Neural cell (in vitro differentiated cells): ENCODE results near the gene TSHR. TPM values are rescaled to one million over a fixed set of nuclear protein-coding genes. Genes with fewer than 3 reads are reported as not detected.
A peak's percentile ranks its signal among the peaks of the same experiment; 100 is the strongest.

Experiments
- H2AFZ ChIP-seq: fragments of 200-600, 300-800 bp; sonication (generic), shearing (Covaris generic); 2 replicates; pipeline ENCODE4 v1.6.0; 2014; ENCODE audit warnings: low read depth, mild to moderate bottlenecking, antibody characterized with exemption, low read length, moderate library complexity
- H3F3A ChIP-seq: fragments of 200-600 bp; shearing (Covaris generic); 2 replicates; pipeline ENCODE4 v1.6.1; 2016; ENCODE audit warnings: mild to moderate bottlenecking, moderate library complexity, mixed read lengths, antibody characterized with exemption, low read length; ENCODE audit not compliant: insufficient read depth, poor library complexity, severe bottlenecking
- H3K27ac ChIP-seq: fragments of 200-600, 300-800 bp; sonication (generic), shearing (Covaris generic); 2 replicates; pipeline ENCODE4 v1.5.1; 2014; ENCODE audit warnings: mild to moderate bottlenecking, low read length, moderate library complexity
- H3K27me3 ChIP-seq: fragments of 300-800, 200-600 bp; sonication (generic), shearing (Covaris generic); 2 replicates; pipeline ENCODE4 v1.6.0; 2014; ENCODE audit warnings: mild to moderate bottlenecking, low read depth, low read length, moderate library complexity; ENCODE audit not compliant: insufficient read depth
- H3K36me3 ChIP-seq: fragments of 300-800, 200-600 bp; sonication (generic), shearing (Covaris generic); 2 replicates; pipeline ENCODE4 v1.5.1; 2014; ENCODE audit warnings: mild to moderate bottlenecking, antibody characterized with exemption, low read length, moderate library complexity; ENCODE audit not compliant: insufficient read depth
- H3K4me2 ChIP-seq: fragments of 300-800, 200-600 bp; sonication (generic), shearing (Covaris generic); 2 replicates; pipeline ENCODE4 v1.6.0; 2014; ENCODE audit warnings: mild to moderate bottlenecking, low read length
- H3K4me3 ChIP-seq: fragments of 300-800, 200-600 bp; sonication (generic), shearing (Covaris generic); 2 replicates; pipeline ENCODE4 v1.5.1; 2014; ENCODE audit warnings: mild to moderate bottlenecking, low read length, moderate library complexity
- H3K79me2 ChIP-seq: fragments of 200-600 bp; shearing (Covaris generic); replicated peaks from 2 replicates; pipeline ENCODE4 v1.6.0; 2014; ENCODE audit warnings: mild to moderate bottlenecking, low read length, moderate library complexity; ENCODE audit not compliant: insufficient read depth
- H3K9ac ChIP-seq: fragments of 300-800, 200-600 bp; sonication (generic), shearing (Covaris generic); 2 replicates; pipeline ENCODE4 v1.6.1; 2016; ENCODE audit warnings: mild to moderate bottlenecking, low read length, mixed read lengths
- H3K9me2 ChIP-seq: fragments of 200-600 bp; shearing (Covaris generic); 2 replicates; pipeline ENCODE4 v1.6.1; 2016; ENCODE audit warnings: mild to moderate bottlenecking, low read length, mixed read lengths; ENCODE audit not compliant: insufficient read depth
- H3K9me3 ChIP-seq: fragments of 200-600, 300-800 bp; sonication (generic), shearing (Covaris generic); 2 replicates; pipeline ENCODE4 v1.6.1; 2016; ENCODE audit warnings: mild to moderate bottlenecking, mixed run types, low read length, moderate library complexity, mixed read lengths
- H4K20me1 ChIP-seq: fragments of 200-600 bp; shearing (Covaris generic); 2 replicates; pipeline ENCODE4 v1.6.1; 2016; ENCODE audit warnings: mild to moderate bottlenecking, mixed run types; ENCODE audit not compliant: insufficient read depth
- EP300 ChIP-seq: fragments of 450-650 bp; conservative IDR thresholded peaks from 2 replicates; pipeline ENCODE4 v1.6.1; 2014; ENCODE audit warnings: antibody characterized with exemption, mild to moderate bottlenecking, moderate library complexity; ENCODE audit not compliant: poor library complexity, severe bottlenecking
- EZH2 ChIP-seq: fragments of 200-600, 300-800 bp; shearing (Covaris generic), sonication (generic); IDR thresholded peaks from 2 replicates; pipeline ENCODE4 v1.6.1; 2014; ENCODE audit warnings: antibody characterized with exemption, low read length, borderline replicate concordance, mild to moderate bottlenecking; ENCODE audit not compliant: insufficient read depth, poor library complexity, severe bottlenecking
- MXI1 ChIP-seq: fragments of 450-650 bp; conservative IDR thresholded peaks from 2 replicates; pipeline ENCODE4 v1.6.1; 2014; ENCODE audit warnings: antibody characterized with exemption, mild to moderate bottlenecking; ENCODE audit not compliant: poor library complexity, severe bottlenecking
- POLR2AphosphoS5 ChIP-seq: IDR thresholded peaks from 2 replicates; pipeline ENCODE4 v1.6.1; 2012
- RAD21 ChIP-seq: fragments of 450-650 bp; conservative IDR thresholded peaks from 2 replicates; pipeline ENCODE4 v1.6.1; 2014; ENCODE audit warnings: antibody characterized with exemption, mild to moderate bottlenecking, moderate library complexity
- SMC3 ChIP-seq: fragments of 450-650 bp; conservative IDR thresholded peaks from 2 replicates; pipeline ENCODE4 v1.6.1; 2014; ENCODE audit warnings: antibody characterized with exemption, mild to moderate bottlenecking, moderate library complexity; ENCODE audit not compliant: poor library complexity
- TAF1 ChIP-seq: IDR thresholded peaks from 2 replicates; pipeline ENCODE4 v1.6.1; 2012; ENCODE audit warnings: low read depth
- polyA plus RNA-seq: library from polyadenylated mRNA; depleted of rRNA; stranded (reverse); fragments of >200 nt; gene quantifications from 2 replicates; pipeline ENCODE4 v1.2.3, GENCODE V29; 2014
- TF ChIP-seq, protein P1 (sequence below): fragments of 450-650 bp; IDR thresholded peaks from 2 replicates; pipeline ENCODE4 v1.5.1; 2014; ENCODE audit warnings: antibody characterized with exemption, mild to moderate bottlenecking, moderate library complexity; ENCODE audit not compliant: poor library complexity, severe bottlenecking
- TF ChIP-seq, protein P2 (sequence below): IDR thresholded peaks from 2 replicates; pipeline ENCODE4 v1.6.1; 2012; ENCODE audit warnings: borderline replicate concordance

The TSHR gene
- polyA plus RNA-seq, 1 donor from 2014 or later: not detected

DNA sequence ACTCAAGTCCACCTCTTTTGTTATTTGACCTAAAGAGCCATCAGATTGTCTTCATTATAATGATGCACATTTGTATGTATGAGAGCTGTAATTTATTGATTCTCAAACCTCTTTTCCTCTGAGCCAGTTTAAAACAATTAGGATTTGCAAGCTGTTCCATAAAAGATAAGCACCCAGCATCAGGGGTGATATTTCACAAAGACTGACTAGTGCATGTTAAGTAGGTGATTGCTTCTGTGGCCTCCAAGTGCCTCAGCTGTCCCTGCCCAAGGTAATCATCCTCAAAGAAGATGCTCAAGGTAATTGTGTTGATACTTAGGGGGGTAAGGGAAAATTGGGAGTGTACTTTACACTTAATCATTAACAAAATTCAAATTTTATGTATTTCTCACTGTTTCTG, 32.1 kb upstream of the TSHR start:
- Histone ChIP-seq H2AFZ (no peak overlapping the region), H4K20me1 (no peaks in the 10 kb centered on the region), H3K27me3 (no peaks in the 10 kb centered on the region), H3K9me2 (no peaks in the 10 kb centered on the region), H3K4me2 (no peak overlapping the region), H3K27ac (no peak overlapping the region), H3K4me3 (no peak overlapping the region), H3K36me3 (no peaks in the 10 kb centered on the region), H3K79me2 (no peaks in the 10 kb centered on the region), H3F3A (no peaks in the 10 kb centered on the region), H3K9me3 (no peaks in the 10 kb centered on the region), H3K9ac (no peak overlapping the region)
- TF ChIP-seq EP300 (no peak), MXI1 (no peak), RAD21 (no peak), TAF1 (no peak), POLR2AphosphoS5 (no peak), EZH2 (no peak), SMC3 (no peak)
- TF ChIP-seq, protein P1, sequence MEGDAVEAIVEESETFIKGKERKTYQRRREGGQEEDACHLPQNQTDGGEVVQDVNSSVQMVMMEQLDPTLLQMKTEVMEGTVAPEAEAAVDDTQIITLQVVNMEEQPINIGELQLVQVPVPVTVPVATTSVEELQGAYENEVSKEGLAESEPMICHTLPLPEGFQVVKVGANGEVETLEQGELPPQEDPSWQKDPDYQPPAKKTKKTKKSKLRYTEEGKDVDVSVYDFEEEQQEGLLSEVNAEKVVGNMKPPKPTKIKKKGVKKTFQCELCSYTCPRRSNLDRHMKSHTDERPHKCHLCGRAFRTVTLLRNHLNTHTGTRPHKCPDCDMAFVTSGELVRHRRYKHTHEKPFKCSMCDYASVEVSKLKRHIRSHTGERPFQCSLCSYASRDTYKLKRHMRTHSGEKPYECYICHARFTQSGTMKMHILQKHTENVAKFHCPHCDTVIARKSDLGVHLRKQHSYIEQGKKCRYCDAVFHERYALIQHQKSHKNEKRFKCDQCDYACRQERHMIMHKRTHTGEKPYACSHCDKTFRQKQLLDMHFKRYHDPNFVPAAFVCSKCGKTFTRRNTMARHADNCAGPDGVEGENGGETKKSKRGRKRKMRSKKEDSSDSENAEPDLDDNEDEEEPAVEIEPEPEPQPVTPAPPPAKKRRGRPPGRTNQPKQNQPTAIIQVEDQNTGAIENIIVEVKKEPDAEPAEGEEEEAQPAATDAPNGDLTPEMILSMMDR: no peak
- TF ChIP-seq, protein P2, sequence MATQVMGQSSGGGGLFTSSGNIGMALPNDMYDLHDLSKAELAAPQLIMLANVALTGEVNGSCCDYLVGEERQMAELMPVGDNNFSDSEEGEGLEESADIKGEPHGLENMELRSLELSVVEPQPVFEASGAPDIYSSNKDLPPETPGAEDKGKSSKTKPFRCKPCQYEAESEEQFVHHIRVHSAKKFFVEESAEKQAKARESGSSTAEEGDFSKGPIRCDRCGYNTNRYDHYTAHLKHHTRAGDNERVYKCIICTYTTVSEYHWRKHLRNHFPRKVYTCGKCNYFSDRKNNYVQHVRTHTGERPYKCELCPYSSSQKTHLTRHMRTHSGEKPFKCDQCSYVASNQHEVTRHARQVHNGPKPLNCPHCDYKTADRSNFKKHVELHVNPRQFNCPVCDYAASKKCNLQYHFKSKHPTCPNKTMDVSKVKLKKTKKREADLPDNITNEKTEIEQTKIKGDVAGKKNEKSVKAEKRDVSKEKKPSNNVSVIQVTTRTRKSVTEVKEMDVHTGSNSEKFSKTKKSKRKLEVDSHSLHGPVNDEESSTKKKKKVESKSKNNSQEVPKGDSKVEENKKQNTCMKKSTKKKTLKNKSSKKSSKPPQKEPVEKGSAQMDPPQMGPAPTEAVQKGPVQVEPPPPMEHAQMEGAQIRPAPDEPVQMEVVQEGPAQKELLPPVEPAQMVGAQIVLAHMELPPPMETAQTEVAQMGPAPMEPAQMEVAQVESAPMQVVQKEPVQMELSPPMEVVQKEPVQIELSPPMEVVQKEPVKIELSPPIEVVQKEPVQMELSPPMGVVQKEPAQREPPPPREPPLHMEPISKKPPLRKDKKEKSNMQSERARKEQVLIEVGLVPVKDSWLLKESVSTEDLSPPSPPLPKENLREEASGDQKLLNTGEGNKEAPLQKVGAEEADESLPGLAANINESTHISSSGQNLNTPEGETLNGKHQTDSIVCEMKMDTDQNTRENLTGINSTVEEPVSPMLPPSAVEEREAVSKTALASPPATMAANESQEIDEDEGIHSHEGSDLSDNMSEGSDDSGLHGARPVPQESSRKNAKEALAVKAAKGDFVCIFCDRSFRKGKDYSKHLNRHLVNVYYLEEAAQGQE: no peak

DNA sequence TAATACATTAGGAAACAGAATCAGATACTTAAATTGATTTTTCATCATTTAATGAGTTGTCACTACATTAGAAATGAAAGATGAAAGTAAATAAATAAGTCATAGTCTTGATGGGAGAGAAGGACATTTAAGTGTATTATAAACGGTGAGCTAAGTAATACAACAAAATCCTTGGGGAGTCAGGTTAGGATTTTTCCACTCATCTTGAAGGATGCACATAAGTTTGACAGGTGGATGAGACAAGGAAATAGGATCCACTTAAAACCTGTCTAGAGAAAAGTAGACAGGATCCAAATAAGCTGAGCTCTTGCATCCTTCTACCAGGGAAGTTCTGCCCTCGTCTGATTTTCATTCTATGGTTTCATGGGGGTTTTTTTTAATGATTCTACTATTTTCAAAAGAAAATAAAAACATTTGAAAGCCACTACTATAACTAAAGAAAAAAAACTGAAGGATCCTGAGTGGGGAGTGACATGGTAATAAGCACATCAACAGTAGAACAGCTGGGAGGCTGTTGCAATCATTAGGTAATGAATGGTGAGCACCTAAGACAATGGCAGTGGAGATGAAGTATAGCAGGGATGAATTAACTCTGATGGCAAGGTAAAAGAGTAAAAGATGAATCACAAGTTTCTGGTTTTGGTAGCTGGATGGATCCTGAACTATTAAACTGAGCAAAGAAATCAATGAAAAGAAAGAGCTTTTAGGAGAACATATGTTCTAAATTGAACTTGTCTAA, 30.9 kb upstream of the TSHR start:
- H2AFZ ChIP-seq: no peak overlapping the region
- no peaks in the 10 kb centered on the region for H3K9me3 ChIP-seq

More for the DNA sequence above, 30.9 kb upstream of the TSHR start:
- H3K4me2 ChIP-seq: peak overlapping the region; percentile 7
- no peaks in the 10 kb centered on the region for H3K79me2 ChIP-seq
- peak overlapping the region; percentile 16 for H3K27ac ChIP-seq
- no peaks in the 10 kb centered on the region for H3K27me3 ChIP-seq
- H3F3A ChIP-seq: no peaks in the 10 kb centered on the region
- H4K20me1 ChIP-seq: no peaks in the 10 kb centered on the region
- no peak overlapping the region for H3K4me3 ChIP-seq
- H3K9me2 ChIP-seq: no peaks in the 10 kb centered on the region
- no peaks in the 10 kb centered on the region for H3K36me3 ChIP-seq
- TF ChIP-seq RAD21: no peak
- no peak for TF ChIP-seq MXI1
- TF ChIP-seq, protein P2: peak; percentile 42
- TF ChIP-seq POLR2AphosphoS5: peak; percentile 70
- no peak for TF ChIP-seq EZH2
- peak; percentile 91 for TF ChIP-seq EP300
- H3K9ac ChIP-seq: no peak overlapping the region
